ENCODE data around the gene RNF149. TPM values are rescaled to one million over a fixed set of nuclear protein-coding genes. Genes with fewer than 3 reads are reported as not detected.

Gene RNF149
- 30.3 and 37.4 TPM in 2 replicates for total RNA-seq

GRCh38 chr2:101308432-101309210 lies at the start of gene RNF149:
Gene RNF149, minus strand, starts transcription at chr2:101308701. Its CDS starts 113 bp downstream, at chr2:101308588.

GRCh38 chr2:101252408-101253012 lies 56.0 kb downstream of the RNF149 start, which contains the start of gene CNOT11:
Gene CNOT11, plus strand, starts transcription at chr2:101252886. Its CDS starts 79 bp downstream, at chr2:101252965.

Other genes starting within 250 kb of the RNF149 start
- gene TBC1D8, start 157.3 kb downstream of the RNF149 start, total RNA-seq, result 9.4 and 17.5 TPM in 2 replicates
- 22.0 TPM in 2 replicates for gene CNOT11, start 55.8 kb downstream of the RNF149 start, total RNA-seq
- 0.36 and 0.65 TPM in 2 replicates for gene CREG2, start 78.8 kb upstream of the RNF149 start, total RNA-seq
- gene RFX8, start 166.4 kb upstream of the RNF149 start, total RNA-seq, result under 0.01 and 1.8 TPM in 2 replicates

Data from cardiac atrium fibroblast (primary cell).